GM19438 (cell line): ENCODE results near the gene ATP5F1E.
"Not testable (repeated sequence)": the region's sequence is repeated elsewhere in the genome, so short reads cannot be mapped to it uniquely, and the experiment has no call there.

Experiments
- ATAC-seq: cut with Tn5 transposase; IDR thresholded peaks from one replicate; pipeline ENCODE4 v1.9.1; 2021; ENCODE audit warnings: low read depth; ENCODE audit not compliant: unreplicated experiment

The ATP5F1E gene

GRCh38 chr20:59043698-59044097 lies 11.6 kb upstream of the ATP5F1E start:
- no peak for ATAC-seq

- peak; percentile 82 for ATAC-seq
These were observed 10.9 kb upstream of the ATP5F1E start for GRCh38 chr20:59042796-59043631.

- ATAC-seq = peak; percentile 32
These were observed 10.1 kb upstream of the ATP5F1E start, which contains the start of gene PRELID3B for GRCh38 chr20:59042151-59042795. TSS of gene PRELID3B (minus strand) at chr20:59042786. CDS start at chr20:59042730, 56 bp downstream.

- ATAC-seq = not testable (repeated sequence)
These were observed 9.4 kb upstream of the ATP5F1E start for GRCh38 chr20:59041487-59041886.

GRCh38 chr20:59040667-59041066 lies 8.5 kb upstream of the ATP5F1E start:
- no peak for ATAC-seq

- ATAC-seq = no peak
These were observed 7.1 kb upstream of the ATP5F1E start for GRCh38 chr20:59039233-59039632.

- no peak for ATAC-seq
These were observed 5.3 kb upstream of the ATP5F1E start for GRCh38 chr20:59037386-59037785.

GRCh38 chr20:59035381-59035780 lies 3.2 kb upstream of the ATP5F1E start:
- ATAC-seq = no peak

GRCh38 chr20:59033616-59034165 lies 1.6 kb upstream of the ATP5F1E start:
- ATAC-seq = no peak

- ATAC-seq = no peak
These were observed 958 bp upstream of the ATP5F1E start for GRCh38 chr20:59033093-59033492.

GRCh38 chr20:59032713-59033059 lies 551 bp upstream of the ATP5F1E start:
- ATAC-seq = no peak

- ATAC-seq = peak; percentile 8
These were observed 542 bp downstream of the ATP5F1E start for GRCh38 chr20:59031564-59032022.

- ATAC-seq = no peak
These were observed 1.1 kb downstream of the ATP5F1E start for GRCh38 chr20:59030911-59031563.

GRCh38 chr20:59028812-59029211 lies 3.3 kb downstream of the ATP5F1E start:
- no peak for ATAC-seq

- ATAC-seq = no peak
These were observed 4.3 kb downstream of the ATP5F1E start for GRCh38 chr20:59027741-59028320.

GRCh38 chr20:59026904-59027740 lies 5.0 kb downstream of the ATP5F1E start:
- no peak for ATAC-seq

- no peak for ATAC-seq
These were observed 6.6 kb downstream of the ATP5F1E start for GRCh38 chr20:59025511-59025910.

- no peak for ATAC-seq
These were observed 7.0 kb downstream of the ATP5F1E start for GRCh38 chr20:59025086-59025485.

GRCh38 chr20:59024111-59024530 lies 8.0 kb downstream of the ATP5F1E start:
- ATAC-seq = no peak

- no peak for ATAC-seq
These were observed 8.5 kb downstream of the ATP5F1E start for GRCh38 chr20:59023616-59024015.
